ENCODE measurements around the gene SERHL2.
A peak's percentile ranks its signal among the peaks of the same experiment; 100 is the strongest.
"Not testable (repeated sequence)": the region's sequence is repeated elsewhere in the genome, so short reads cannot be mapped to it uniquely, and the experiment has no call there.

Gene SERHL2

GRCh38 chr22:42575996-42576574 lies 22.3 kb downstream of the SERHL2 start:
- DNase-seq, result not testable (repeated sequence)

DNA sequence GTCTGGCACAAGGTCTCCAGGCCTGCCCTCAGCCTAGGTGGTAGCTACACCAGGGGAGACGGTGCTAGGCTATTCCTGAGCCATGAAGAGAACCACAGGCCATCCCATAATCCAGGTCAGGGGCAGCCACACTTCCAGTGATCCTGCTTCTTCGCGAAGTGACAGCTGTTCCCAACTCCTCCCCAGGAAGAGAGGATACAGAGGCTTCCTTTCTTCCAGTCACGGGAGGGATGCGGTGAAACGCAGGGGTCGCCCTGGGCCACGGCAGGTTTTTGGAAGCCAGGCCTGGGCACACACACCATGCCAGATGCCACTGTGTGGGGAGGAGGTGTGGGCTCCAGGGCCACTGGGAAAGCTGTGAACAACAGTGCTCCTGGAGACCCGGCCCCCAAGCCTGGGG lies 23.4 kb downstream of the SERHL2 start:
- not testable (repeated sequence) for DNase-seq

GRCh38 chr22:42577623-42578240 lies 24.0 kb downstream of the SERHL2 start:
- no peak for DNase-seq

- DNase-seq, result not testable (repeated sequence)
Measured at GRCh38 chr22:42580040-42580439, 26.3 kb downstream of the SERHL2 start.

DNA sequence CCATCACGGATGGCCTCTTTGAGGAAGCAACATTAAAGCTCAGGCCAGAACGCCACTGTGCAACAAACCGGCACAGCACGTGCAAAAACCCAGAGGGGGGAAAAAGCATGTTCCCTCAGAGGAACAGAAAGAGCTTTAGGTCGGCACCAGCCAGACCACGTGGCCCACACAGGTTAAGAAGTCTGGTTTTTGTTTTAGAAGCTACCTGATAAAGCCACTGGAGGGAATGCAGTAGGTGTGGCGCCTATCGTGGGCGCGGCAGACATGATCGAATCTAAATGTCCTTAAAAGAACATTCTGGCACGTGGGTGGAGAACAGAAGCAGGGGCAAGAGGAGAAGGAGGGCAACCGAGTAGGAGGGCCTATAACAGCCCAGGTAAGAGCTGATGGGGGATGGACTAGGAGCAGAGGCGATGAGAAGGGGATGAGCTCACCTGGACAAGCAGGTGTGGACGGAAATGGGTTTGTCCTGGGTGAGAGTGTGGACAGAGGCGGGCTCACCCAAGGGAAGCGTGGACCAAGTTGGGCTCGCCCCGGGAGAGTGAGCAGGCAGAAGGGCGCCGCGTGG lies 27.5 kb downstream of the SERHL2 start:
- DNase-seq, result not testable (repeated sequence)

- DNase-seq, result peak; percentile 90
Measured at GRCh38 chr22:42581762-42582716, 28.3 kb downstream of the SERHL2 start.

- DNase-seq, result no peak
Measured at GRCh38 chr22:42582987-42583386, 29.2 kb downstream of the SERHL2 start.

- DNase-seq, result no peak
Measured at GRCh38 chr22:42584364-42584940, 30.7 kb downstream of the SERHL2 start.

DNA sequence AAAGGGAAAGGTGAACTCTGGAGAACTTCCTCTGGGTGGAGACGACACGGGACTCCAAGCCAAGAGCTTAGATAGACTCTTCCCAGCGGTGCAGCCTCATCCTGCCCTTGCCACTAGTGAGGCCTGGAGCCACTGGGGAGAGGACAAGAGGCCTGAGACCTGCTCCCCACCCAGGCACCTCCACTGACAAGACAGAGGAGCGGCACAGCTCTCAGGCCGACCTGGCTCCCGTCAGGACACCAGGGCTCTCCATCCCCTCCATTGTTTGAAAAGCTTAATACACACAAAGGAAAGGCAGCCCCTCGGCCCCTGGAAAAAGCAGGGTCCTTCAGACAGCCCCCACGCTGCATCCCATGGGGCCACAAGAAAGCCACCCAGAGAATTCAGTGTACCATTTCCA lies 31.3 kb downstream of the SERHL2 start:
- DNase-seq, result no peak

DNA sequence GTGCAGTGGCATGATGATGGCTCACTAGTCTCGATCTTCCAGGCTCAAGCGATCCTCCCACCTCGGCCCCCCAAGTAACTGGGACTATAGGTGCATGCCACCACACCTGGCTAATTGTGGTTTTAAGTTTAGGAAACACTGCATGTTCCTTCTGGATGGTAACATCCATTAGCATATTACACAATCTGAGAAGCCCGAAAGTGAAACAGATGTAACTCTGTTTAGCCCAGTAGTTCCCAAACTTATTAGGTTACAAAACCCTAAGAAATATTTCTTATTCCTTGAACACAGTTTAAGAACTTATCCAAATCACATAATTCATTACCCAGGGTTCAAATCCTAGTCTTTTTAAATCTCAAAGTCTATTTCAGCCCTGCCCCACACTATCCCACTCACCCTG lies 32.6 kb downstream of the SERHL2 start:
- DNase-seq, result no peak

DNA sequence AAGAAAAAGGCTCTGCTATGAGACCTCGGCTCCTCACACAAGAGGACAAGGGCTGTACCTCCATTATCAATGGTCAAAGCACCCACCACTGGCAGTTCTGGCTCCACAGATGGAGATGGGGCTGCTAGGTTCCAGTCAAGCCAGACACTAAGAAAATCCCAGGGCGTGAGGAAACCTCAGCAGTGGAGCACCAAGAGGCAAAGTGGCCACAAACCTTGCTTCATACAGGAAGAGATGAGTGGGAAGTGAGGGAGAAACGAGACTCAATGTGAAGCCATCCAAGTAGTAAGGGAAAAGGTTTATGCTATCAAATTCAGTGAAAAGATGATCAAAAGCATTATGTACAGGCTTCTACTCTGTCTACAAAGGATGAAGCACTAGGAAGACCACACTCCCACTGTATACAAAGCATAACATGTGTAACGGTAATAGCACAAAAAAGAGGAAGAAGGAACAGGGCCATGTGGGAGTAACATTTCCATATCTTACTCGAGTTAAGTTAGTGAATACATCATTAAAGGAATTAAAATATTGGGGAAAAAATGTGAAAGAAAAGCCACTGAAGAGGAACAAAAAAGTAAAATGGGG lies 33.9 kb downstream of the SERHL2 start:
- no peak for DNase-seq

- no peak for DNase-seq
Measured at GRCh38 chr22:42591987-42592386, 38.2 kb downstream of the SERHL2 start.

- no peak for DNase-seq
Measured at GRCh38 chr22:42595434-42595833, 41.7 kb downstream of the SERHL2 start.

DNA sequence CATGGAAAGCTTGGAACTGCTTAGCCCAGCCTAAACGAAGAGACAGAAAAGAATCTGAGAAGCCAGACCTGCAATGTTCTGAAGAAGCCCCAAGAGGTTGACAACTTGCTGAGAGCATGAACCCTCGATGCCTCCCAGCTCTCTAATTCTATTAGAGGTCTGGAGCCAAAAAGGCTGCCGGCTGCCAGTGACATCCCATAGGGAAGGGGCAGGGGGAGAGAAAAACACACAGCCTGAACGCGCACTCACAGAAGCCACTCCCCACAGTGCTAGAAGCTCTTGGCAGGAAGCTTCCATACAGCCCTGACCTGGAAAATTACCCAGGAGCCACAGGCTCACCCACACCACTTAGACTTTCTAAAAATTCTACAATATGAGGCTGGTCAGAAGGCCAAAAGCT lies 42.6 kb downstream of the SERHL2 start:
- peak; percentile 88 for DNase-seq

DNA sequence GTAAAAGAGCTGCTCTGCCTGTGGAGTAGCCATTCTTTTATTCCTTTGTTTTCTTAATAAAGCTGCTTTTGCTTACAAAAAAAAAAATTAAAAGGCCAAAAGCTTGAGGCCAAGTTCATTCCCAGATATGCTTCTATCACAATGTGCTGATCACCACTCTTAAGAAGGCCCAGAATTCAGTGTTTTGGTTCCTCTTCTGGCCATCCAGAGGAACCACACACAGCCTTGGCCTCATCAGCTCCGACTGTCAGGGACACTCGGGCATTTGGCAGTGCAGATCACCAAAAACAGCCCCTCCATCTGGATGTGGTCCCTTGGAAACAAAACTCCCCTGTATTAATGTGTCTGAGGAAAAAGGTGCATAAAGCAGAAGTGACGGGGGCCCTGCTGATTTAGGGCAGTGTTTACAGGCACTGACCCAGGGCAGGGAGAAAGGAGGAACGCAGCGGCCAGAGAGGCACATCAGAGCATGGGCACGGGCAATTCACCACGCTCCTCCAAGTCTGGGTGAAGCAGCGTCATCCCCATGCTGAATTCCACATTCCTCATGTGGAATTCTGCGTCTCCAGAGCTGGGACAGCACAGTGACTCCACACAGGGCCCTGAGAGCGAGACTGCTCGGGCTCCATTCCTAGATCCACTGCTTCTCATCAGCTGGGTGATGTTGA lies 43.2 kb downstream of the SERHL2 start:
- DNase-seq, result no peak

- DNase-seq, result no peak
Measured at GRCh38 chr22:42601879-42602465, 48.2 kb downstream of the SERHL2 start.

DNA sequence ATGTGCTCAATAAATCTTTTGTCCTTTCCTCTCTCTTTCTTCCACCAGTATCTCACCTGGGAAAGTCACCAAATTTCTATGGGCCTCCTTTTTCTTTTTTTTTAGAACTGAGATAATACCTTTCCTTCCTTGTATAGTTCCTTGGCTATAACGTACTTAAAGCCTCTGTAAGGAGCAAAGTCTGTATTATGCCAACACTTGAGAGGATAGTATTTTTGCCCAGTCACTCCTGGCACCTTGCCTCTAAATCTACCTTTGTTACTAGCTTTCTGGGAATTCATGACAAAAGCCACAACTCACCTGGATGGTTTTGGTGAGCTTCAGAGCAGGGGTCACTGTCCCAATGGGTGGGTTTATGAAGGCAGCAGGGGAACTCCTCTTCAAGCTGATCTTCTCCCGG lies 48.7 kb downstream of the SERHL2 start:
- DNase-seq, result no peak

DNA sequence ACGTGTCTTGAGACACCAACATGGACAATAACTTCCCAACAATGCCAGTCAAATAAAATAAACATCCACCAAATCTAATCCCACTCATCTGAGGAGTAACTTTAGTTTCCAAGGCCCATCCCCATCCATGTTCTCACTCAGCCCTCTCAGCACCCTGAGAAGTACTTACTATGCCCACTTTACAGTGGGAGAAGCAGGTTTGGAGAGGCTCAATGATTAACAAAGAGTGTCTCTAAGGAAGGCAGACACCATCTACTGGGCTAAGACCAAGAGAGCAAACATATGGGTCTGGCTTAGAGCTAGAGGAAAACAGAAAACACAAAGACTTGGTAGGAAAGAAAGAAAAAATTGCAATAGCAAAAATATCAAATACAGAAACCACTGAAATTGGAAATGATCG lies 49.7 kb downstream of the SERHL2 start:
- no peak for DNase-seq

DNA sequence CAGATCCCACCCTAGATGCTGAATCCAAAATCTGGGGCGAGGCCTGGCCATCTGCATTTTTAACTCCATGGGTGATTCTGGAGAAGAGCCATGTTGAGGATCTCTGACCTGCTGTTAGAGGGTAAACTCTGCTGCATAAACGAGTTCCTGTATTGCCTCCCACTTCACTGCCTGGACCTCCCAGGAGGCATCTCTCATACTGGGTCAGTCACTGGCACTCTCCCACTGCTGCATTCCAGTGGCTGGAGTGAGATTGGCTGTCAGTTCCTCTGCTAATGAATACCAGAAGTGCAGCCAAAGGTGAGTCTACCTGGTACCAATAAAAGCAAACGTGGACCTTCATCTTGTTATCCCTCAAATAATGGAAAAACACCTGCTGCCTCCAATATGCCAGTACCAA lies 50.6 kb downstream of the SERHL2 start:
- DNase-seq, result no peak

GRCh38 chr22:42607641-42608040 lies 53.9 kb downstream of the SERHL2 start:
- not testable (repeated sequence) for DNase-seq

DNA sequence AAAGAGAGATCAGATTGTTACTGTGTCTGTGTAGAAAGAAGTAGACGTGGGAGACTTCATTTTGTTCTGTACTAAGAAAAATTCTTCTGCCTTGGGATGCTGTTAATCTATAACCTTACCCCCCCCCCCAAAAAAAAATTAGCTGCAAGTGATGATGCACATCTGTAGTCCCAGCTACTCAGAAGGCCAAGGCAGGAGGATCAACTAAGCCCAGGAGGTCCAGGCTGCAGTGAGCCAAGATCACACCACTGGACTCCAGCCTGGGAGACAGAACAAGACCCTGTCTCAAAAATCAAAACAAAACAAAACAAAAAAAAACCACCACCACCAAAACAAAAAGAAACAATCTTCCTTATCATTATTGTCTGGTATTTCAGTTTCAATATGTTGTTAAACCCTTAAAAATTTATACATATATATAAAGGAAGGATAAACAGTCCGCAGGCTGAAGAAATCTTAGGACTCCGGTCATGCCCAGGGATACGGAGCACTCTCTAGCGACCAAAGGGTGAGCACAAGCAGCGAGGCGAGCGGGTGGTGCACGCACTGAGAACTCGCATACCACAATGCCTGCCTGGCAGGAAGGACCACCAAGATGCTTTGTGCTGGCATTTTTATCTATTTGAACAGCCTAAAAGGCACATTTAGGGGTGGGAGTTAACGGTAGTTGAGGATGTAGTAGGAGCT lies 54.5 kb downstream of the SERHL2 start:
- no peak for DNase-seq

Data from right hindlimb (tissue), 1 donor.